ENCODE measurements around the gene SEMA4A. TPM values are rescaled to one million over a fixed set of nuclear protein-coding genes. Genes with fewer than 3 reads are reported as not detected.
"Not testable (repeated sequence)": the region's sequence is repeated elsewhere in the genome, so short reads cannot be mapped to it uniquely, and the experiment has no call there.

Gene SEMA4A
- total RNA-seq, 2 donors from 2014 or later, result 21.7 to 58.1 TPM

GRCh38 chr1:156122519-156123355, 30.6 kb upstream of the SEMA4A start:
- no peak for ATAC-seq
- Mint-ChIP-seq H3K27me3 (no peaks in the 10 kb centered on the region), H3K27ac (peak overlapping the region; percentile 98), H3K36me3 (ENCODE audit: low read depth) (peaks cover 3% of the 10 kb centered on the region), H3K4me3 (peak overlapping the region; percentile 77), H3K4me1 (peaks cover 64% of the 10 kb centered on the region)
- no peaks in the 10 kb centered on the region for H3K9me3 ChIP-seq (ENCODE audit: control insufficient read depth, low read length, poor library complexity, severe bottlenecking)
- DNase-seq, result no peak

- H3K4me1 Mint-ChIP-seq, result peaks cover 66% of the 10 kb centered on the region
- peak overlapping the region; percentile 98 for H3K27ac Mint-ChIP-seq
- H3K9me3 ChIP-seq (ENCODE audit: control insufficient read depth, low read length, poor library complexity, severe bottlenecking), result no peaks in the 10 kb centered on the region
- no peaks in the 10 kb centered on the region for H3K36me3 Mint-ChIP-seq (ENCODE audit: low read depth)
- H3K4me3 Mint-ChIP-seq, result peak overlapping the region; percentile 77
- DNase-seq (peak in 1 of 3 donors; percentile 38), ATAC-seq (peak; percentile 8)
- no peaks in the 10 kb centered on the region for H3K27me3 Mint-ChIP-seq
Measured at GRCh38 chr1:156123356-156124196, 29.8 kb upstream of the SEMA4A start.

GRCh38 chr1:156124557-156125483, 28.6 kb upstream of the SEMA4A start:
- no peaks in the 10 kb centered on the region for H3K9me3 ChIP-seq (ENCODE audit: control insufficient read depth, low read length, poor library complexity, severe bottlenecking)
- Mint-ChIP-seq H3K27me3 (no peaks in the 10 kb centered on the region), H3K4me1 (peaks cover 73% of the 10 kb centered on the region), H3K27ac (peak overlapping the region; percentile 98), H3K36me3 (ENCODE audit: low read depth) (no peaks in the 10 kb centered on the region), H3K4me3 (peak overlapping the region; percentile 81)
- ATAC-seq (peak; percentile 16), DNase-seq (peak in 2 of 3 donors; percentile 21 to 34)

- Mint-ChIP-seq H3K4me1 (peaks cover 71% of the 10 kb centered on the region), H3K4me3 (peak overlapping the region; percentile 81), H3K27ac (peak overlapping the region; percentile 98)
- DNase-seq, result peak in 1 of 3 donors; percentile 10
- not testable (repeated sequence) for ATAC-seq; H3K9me3 ChIP-seq (ENCODE audit: control insufficient read depth, low read length, poor library complexity, severe bottlenecking); H3K27me3 Mint-ChIP-seq; H3K36me3 Mint-ChIP-seq (ENCODE audit: low read depth)
Measured at GRCh38 chr1:156125544-156125943, 27.8 kb upstream of the SEMA4A start.

- H3K4me1 Mint-ChIP-seq, result peaks cover 70% of the 10 kb centered on the region
- no peaks in the 10 kb centered on the region for H3K27me3 Mint-ChIP-seq
- peak; percentile 18 for ATAC-seq
Measured at GRCh38 chr1:156126043-156126629, 27.2 kb upstream of the SEMA4A start.

GRCh38 chr1:156126630-156127534, 26.5 kb upstream of the SEMA4A start:
- Mint-ChIP-seq H3K36me3 (ENCODE audit: low read depth) (peaks cover 2% of the 10 kb centered on the region), H3K4me1 (peaks cover 70% of the 10 kb centered on the region), H3K4me3 (peak overlapping the region; percentile 83), H3K27me3 (no peaks in the 10 kb centered on the region), H3K27ac (peak overlapping the region; percentile 98)
- peak; percentile 74 for ATAC-seq
- no peaks in the 10 kb centered on the region for H3K9me3 ChIP-seq (ENCODE audit: control insufficient read depth, low read length, poor library complexity, severe bottlenecking)
- DNase-seq, result peak; percentile 58 to 84 (median 68)

More at GRCh38 chr1:156126043-156126629, 27.2 kb upstream of the SEMA4A start:
- H3K4me3 Mint-ChIP-seq, result peak overlapping the region; percentile 83
- no peaks in the 10 kb centered on the region for H3K36me3 Mint-ChIP-seq (ENCODE audit: low read depth)
- peak overlapping the region; percentile 98 for H3K27ac Mint-ChIP-seq
- H3K9me3 ChIP-seq (ENCODE audit: control insufficient read depth, low read length, poor library complexity, severe bottlenecking), result no peaks in the 10 kb centered on the region
- DNase-seq, result peak in 2 of 3 donors; percentile 60 to 75

- no peaks in the 10 kb centered on the region for H3K9me3 ChIP-seq (ENCODE audit: control insufficient read depth, low read length, poor library complexity, severe bottlenecking)
- peaks cover 60% of the 10 kb centered on the region for H3K4me1 Mint-ChIP-seq
- H3K27me3 Mint-ChIP-seq, result no peaks in the 10 kb centered on the region
- ATAC-seq, result no peak
- H3K36me3 Mint-ChIP-seq (ENCODE audit: low read depth), result peaks cover 2% of the 10 kb centered on the region
- H3K4me3 Mint-ChIP-seq, result peak overlapping the region; percentile 83
- H3K27ac Mint-ChIP-seq, result peak overlapping the region; percentile 98
- DNase-seq, result no peak
Measured at GRCh38 chr1:156128308-156128653, 25.1 kb upstream of the SEMA4A start.

GRCh38 chr1:156128654-156129597, 24.5 kb upstream of the SEMA4A start:
- DNase-seq (no peak), ATAC-seq (no peak)
- H3K27me3 Mint-ChIP-seq, result no peaks in the 10 kb centered on the region
- peak overlapping the region; percentile 98 for H3K27ac Mint-ChIP-seq
- H3K36me3 Mint-ChIP-seq (ENCODE audit: low read depth), result peaks cover 2% of the 10 kb centered on the region
- peak overlapping the region; percentile 83 for H3K4me3 Mint-ChIP-seq
- H3K9me3 ChIP-seq (ENCODE audit: control insufficient read depth, low read length, poor library complexity, severe bottlenecking), result no peaks in the 10 kb centered on the region
- H3K4me1 Mint-ChIP-seq, result peaks cover 57% of the 10 kb centered on the region

GRCh38 chr1:156129687-156130577, 23.5 kb upstream of the SEMA4A start:
- no peaks in the 10 kb centered on the region for H3K9me3 ChIP-seq (ENCODE audit: control insufficient read depth, low read length, poor library complexity, severe bottlenecking)
- Mint-ChIP-seq H3K27me3 (no peaks in the 10 kb centered on the region), H3K4me1 (peaks cover 53% of the 10 kb centered on the region), H3K27ac (peak overlapping the region; percentile 98), H3K36me3 (ENCODE audit: low read depth) (peaks cover 6% of the 10 kb centered on the region), H3K4me3 (peak overlapping the region; percentile 83)
- ATAC-seq, result no peak
- DNase-seq, result peak in 1 of 3 donors; percentile 68

- DNase-seq, result no peak
- no peak for ATAC-seq
- peak overlapping the region; percentile 83 for H3K4me3 Mint-ChIP-seq
- H3K9me3 ChIP-seq (ENCODE audit: control insufficient read depth, low read length, poor library complexity, severe bottlenecking), result no peaks in the 10 kb centered on the region
- no peaks in the 10 kb centered on the region for H3K27me3 Mint-ChIP-seq
- H3K36me3 Mint-ChIP-seq (ENCODE audit: low read depth), result peaks cover 6% of the 10 kb centered on the region
- peak overlapping the region; percentile 98 for H3K27ac Mint-ChIP-seq
- H3K4me1 Mint-ChIP-seq, result peaks cover 46% of the 10 kb centered on the region
Measured at GRCh38 chr1:156130578-156130942, 22.8 kb upstream of the SEMA4A start.
